K562 (cell line): Measurements from ENCODE around the gene KCTD15. TPM values are rescaled to one million over a fixed set of nuclear protein-coding genes. Genes with fewer than 3 reads are reported as not detected.

Source experiments
- CBX8 ChIP-seq: fragments of 200-600 bp; sonication (generic); IDR thresholded peaks from 2 replicates; pipeline ENCODE4 v1.6.1; 2012; ENCODE audit warnings: borderline replicate concordance, mixed run types, low read depth, mild to moderate bottlenecking, moderate library complexity, mixed read lengths, low read length, control low read depth, inconsistent platforms; ENCODE audit not compliant: poor library complexity, severe bottlenecking; ENCODE audit errors: extremely low read depth
- CEBPG ChIP-seq, 3 experiments: fragments of 200-800 bp in 1 of 3; sonication (Bioruptor generic) in 1 of 3; sonication (generic) in 1 of 3; formaldehyde crosslinking in 1 of 3; IDR thresholded peaks in 2 of 3; conservative IDR thresholded peaks in 1 of 3; 2 replicates each; pipeline versions ENCODE4 v1.6.1 to v1.8.0; 2016 to 2022; ENCODE audit warnings: missing compliant biosample characterization in 2 of 3, missing genetic modification characterization in 2 of 3, mild to moderate bottlenecking in 1 of 3, missing genetic modification reagents in 1 of 3
- CREB1 ChIP-seq, 2 experiments: sonication (generic) in 1 of 2; formaldehyde crosslinking in 1 of 2; IDR thresholded peaks; 2 replicates each; pipeline versions ENCODE4 v1.6.1 to v1.8.0; 2012 to 2022; ENCODE audit warnings: inconsistent platforms in 1 of 2, mild to moderate bottlenecking in 1 of 2, missing genetic modification reagents in 1 of 2, moderate library complexity in 1 of 2
- HIVEP1 ChIP-seq: fragments of 250-450 bp; sonication (Bioruptor Pico); IDR thresholded peaks from 2 replicates; pipeline ENCODE4 v1.4.0; 2020; ENCODE audit warnings: mild to moderate bottlenecking
- IRF1 ChIP-seq: sonication (generic); formaldehyde crosslinking; IDR thresholded peaks from 2 replicates; pipeline ENCODE4 v1.8.0; 2022; ENCODE audit warnings: missing genetic modification reagents, mild to moderate bottlenecking, borderline replicate concordance
- JUN ChIP-seq, 2 experiments: sonication (generic) in 1 of 2; formaldehyde crosslinking in 1 of 2; IDR thresholded peaks; 2 replicates each; pipeline versions ENCODE4 v1.6.1 to v1.8.0; 2012 to 2022; ENCODE audit warnings: borderline replicate concordance in 2 of 2, mild to moderate bottlenecking in 2 of 2, improper control_type of control experiment in 1 of 2, low read depth in 1 of 2, low read length in 1 of 2, missing genetic modification reagents in 1 of 2
- KDM2B ChIP-seq: fragments of 250-450 bp; sonication (Bioruptor Pico); IDR thresholded peaks from 2 replicates; pipeline ENCODE4 v1.8.0; 2021; ENCODE audit warnings: mild to moderate bottlenecking, moderate library complexity
- MAFG ChIP-seq: fragments of 450-650 bp; conservative IDR thresholded peaks from 2 replicates; pipeline ENCODE4 v1.6.1; 2016; ENCODE audit warnings: missing genetic modification characterization, missing compliant biosample characterization
- MTF1 ChIP-seq: fragments of 250-450 bp; sonication (Bioruptor Pico); IDR thresholded peaks from 2 replicates; pipeline ENCODE4 v1.9.0; 2021; ENCODE audit warnings: moderate library complexity, mild to moderate bottlenecking, inconsistent platforms, borderline replicate concordance
- NR2C1 ChIP-seq, 2 experiments: fragments of 450-650 bp; IDR thresholded peaks; 2 replicates each; pipeline ENCODE4 v1.6.1; 2017; ENCODE audit warnings: mild to moderate bottlenecking in 2 of 2, antibody characterized with exemption in 1 of 2, inconsistent platforms in 1 of 2, missing compliant biosample characterization in 1 of 2, missing genetic modification characterization in 1 of 2
- PPARD ChIP-seq: fragments of 250-450 bp; sonication (Bioruptor Pico); IDR thresholded peaks from 2 replicates; pipeline ENCODE4 v1.8.0; 2022; ENCODE audit warnings: inconsistent platforms, mild to moderate bottlenecking, moderate library complexity
- PYGO2 ChIP-seq: fragments of 450-650 bp; IDR thresholded peaks from 2 replicates; pipeline ENCODE4 v1.6.1; 2016; ENCODE audit warnings: mild to moderate bottlenecking, missing genetic modification characterization, moderate library complexity, missing compliant biosample characterization
- SMC3 ChIP-seq: conservative IDR thresholded peaks from 2 replicates; pipeline ENCODE4 v1.6.1; 2011; ENCODE audit warnings: low read depth, low read length, improper control_type of control experiment; ENCODE audit not compliant: insufficient read depth
- ZBTB34 ChIP-seq: fragments of 250-450 bp; sonication (Bioruptor Pico); IDR thresholded peaks from 2 replicates; pipeline ENCODE4 v1.8.0; 2021; ENCODE audit warnings: mild to moderate bottlenecking, moderate library complexity
- ZC3H4 ChIP-seq: sonication (generic); formaldehyde crosslinking; IDR thresholded peaks from 2 replicates; pipeline ENCODE4 v1.9.0; 2021; ENCODE audit warnings: missing genetic modification reagents, borderline replicate concordance
- ZNF134 ChIP-seq: fragments of 250-450 bp; sonication (Bioruptor Pico); conservative IDR thresholded peaks from 2 replicates; pipeline ENCODE4 v1.4.0; 2020
- ZNF311 ChIP-seq: fragments of 250-450 bp; sonication (Bioruptor Pico); IDR thresholded peaks from 2 replicates; pipeline ENCODE4 v1.4.0; 2020; ENCODE audit warnings: mild to moderate bottlenecking, moderate library complexity
- ZNF583 ChIP-seq: fragments of 250-450 bp; sonication (Bioruptor Pico); IDR thresholded peaks from 2 replicates; pipeline ENCODE4 v1.4.0; 2020
- ZNF644 ChIP-seq: fragments of 200-800 bp; sonication (Bioruptor generic); IDR thresholded peaks from 2 replicates; pipeline ENCODE4 v1.6.1; 2016; ENCODE audit warnings: low read depth, missing genetic modification characterization, missing compliant biosample characterization
- ZNF668 ChIP-seq: fragments of 250-450 bp; sonication (Bioruptor Pico); IDR thresholded peaks from 2 replicates; pipeline ENCODE4 v1.8.0; 2022; ENCODE audit warnings: mild to moderate bottlenecking, inconsistent platforms
- ZNF830 ChIP-seq: fragments of 250-450 bp; sonication (Bioruptor Pico); IDR thresholded peaks from 2 replicates; pipeline ENCODE4 v1.5.0; 2021; ENCODE audit warnings: mild to moderate bottlenecking
- ZZZ3 ChIP-seq: fragments of 450-650 bp; IDR thresholded peaks from 2 replicates; pipeline ENCODE4 v1.6.1; 2016; ENCODE audit warnings: antibody characterized with exemption, mild to moderate bottlenecking, moderate library complexity
- polyA plus RNA-seq, 8 experiments: library from polyadenylated mRNA; depleted of rRNA in 4 of 8; stranded (reverse) in 5 of 8; unstranded in 3 of 8; fragments of >200 nt; fragmentation: Nextera tagmentation in 2 of 8; fragmentation: Illumina TruSeq in 1 of 8; extraction: Ambion mirVana in 2 of 8; extraction: Trizol in 1 of 8; gene quantifications; 2 replicates each; pipeline versions ENCODE4 v1.2.1 to v1.2.3, GENCODE V29; 2011 to 2014; ENCODE audit warnings: inconsistent platforms in 1 of 8, missing spikeins in 1 of 8
- total RNA-seq, 7 experiments: library from RNA; depleted of rRNA in 6 of 7; stranded (reverse); fragments of >200 nt in 6 of 7; fragmentation: Illumina TruSeq in 2 of 7; extraction: Trizol in 2 of 7; gene quantifications; 2 replicates each; pipeline versions ENCODE4 v1.2.1 to v1.2.3, GENCODE V29; 2011 to 2021; ENCODE audit warnings: low replicate concordance in 1 of 7
- TF ChIP-seq, protein P1 (sequence below): fragments of 450-650 bp; IDR thresholded peaks from 2 replicates; pipeline ENCODE4 v1.6.1; 2016

KCTD15 gene
- total and polyA plus RNA-seq, 9 of the 15 experiments (the other 6 are each of a cell fraction or from before 2014, with no cell fraction given): 1.7 to 49.0 (median 11.8) TPM

DNA sequence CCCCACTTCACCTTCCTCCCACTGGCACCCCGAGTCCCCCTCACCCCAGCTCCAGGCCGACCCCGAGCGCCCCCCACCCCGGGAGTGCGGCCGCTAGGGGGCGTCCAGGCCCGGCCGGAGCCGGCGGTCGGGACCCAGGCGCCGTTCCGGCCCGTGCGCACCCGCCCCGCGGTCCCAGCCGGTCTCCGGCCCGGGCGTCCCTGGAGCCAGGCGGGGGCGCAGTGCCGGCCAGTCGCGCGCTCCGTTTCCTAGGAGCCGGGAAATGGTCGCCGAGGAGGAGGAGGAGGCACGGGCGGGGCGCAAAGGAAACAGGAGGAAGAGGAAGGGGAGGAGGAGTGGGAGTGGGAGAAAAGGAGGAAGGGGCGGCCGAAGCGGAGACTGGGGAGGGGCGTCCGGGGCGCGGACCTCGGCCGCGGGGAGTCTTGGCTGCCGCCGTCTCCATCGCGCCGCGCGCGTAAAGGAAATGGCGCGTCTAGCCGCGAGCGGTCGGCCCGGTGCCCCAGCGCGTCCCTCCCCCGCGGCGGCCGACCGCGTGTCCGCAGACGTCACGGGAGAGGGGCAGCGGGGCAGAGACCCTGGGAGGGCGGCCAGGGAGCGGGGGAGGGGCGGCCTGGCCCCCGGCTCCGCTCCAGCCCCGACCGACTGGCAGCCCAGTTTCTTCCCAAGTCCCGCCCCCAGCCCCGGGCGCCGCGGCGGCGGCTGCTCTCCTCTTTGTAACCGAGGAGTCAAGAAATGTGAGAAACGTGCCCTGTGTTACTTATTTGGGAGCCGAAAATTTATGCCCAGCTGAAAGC lies 1.1 kb upstream of the KCTD15 start (continued):
- TF ChIP-seq, protein P1, sequence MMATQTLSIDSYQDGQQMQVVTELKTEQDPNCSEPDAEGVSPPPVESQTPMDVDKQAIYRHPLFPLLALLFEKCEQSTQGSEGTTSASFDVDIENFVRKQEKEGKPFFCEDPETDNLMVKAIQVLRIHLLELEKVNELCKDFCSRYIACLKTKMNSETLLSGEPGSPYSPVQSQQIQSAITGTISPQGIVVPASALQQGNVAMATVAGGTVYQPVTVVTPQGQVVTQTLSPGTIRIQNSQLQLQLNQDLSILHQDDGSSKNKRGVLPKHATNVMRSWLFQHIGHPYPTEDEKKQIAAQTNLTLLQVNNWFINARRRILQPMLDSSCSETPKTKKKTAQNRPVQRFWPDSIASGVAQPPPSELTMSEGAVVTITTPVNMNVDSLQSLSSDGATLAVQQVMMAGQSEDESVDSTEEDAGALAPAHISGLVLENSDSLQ: no peak
- TF ChIP-seq ZZZ3: no peak
- no peak for TF ChIP-seq ZNF311 (CRISPR knock-in tag)
- no peak for TF ChIP-seq PYGO2 (tag)
- TF ChIP-seq PPARD: no peak
- no peak for TF ChIP-seq JUN (IDR thresholded peaks at IDR 0.05; ENCODE audit: borderline replicate concordance, low read depth, low read length)
- no peak for TF ChIP-seq JUN (CRISPR knock-in tag; IDR thresholded peaks at IDR 0.05; ENCODE audit: borderline replicate concordance)
- TF ChIP-seq ZBTB34: no peak
- no peak for TF ChIP-seq ZC3H4 (CRISPR knock-in tag)
- TF ChIP-seq ZNF644 (tag): no peak
- no peak for TF ChIP-seq CBX8
- TF ChIP-seq IRF1 (CRISPR knock-in tag): no peak
- TF ChIP-seq SMC3: 0 out of 2 replicates have a peak, but pooled peaks have one; percentile 28
- TF ChIP-seq MAFG (tag): no peak
- 0 out of 2 replicates have a peak, but pooled peaks have one; percentile 8 for TF ChIP-seq CEBPG (CRISPR knock-in tag; IDR thresholded peaks at IDR 0.05)
- TF ChIP-seq CEBPG (tag; conservative IDR thresholded peaks at IDR 0.05 in 1 of 2, IDR thresholded peaks at IDR 0.05 in 1 of 2): 0 out of 4 replicates have a peak, but pooled peaks of 1 of the 2 experiments have one; percentile 52
- no peak; the same call in 1 of the 2 replicates for TF ChIP-seq KDM2B (CRISPR knock-in tag)
- no peak for TF ChIP-seq HIVEP1 (CRISPR knock-in tag)
- TF ChIP-seq ZNF668: no peak
- TF ChIP-seq NR2C1 (IDR thresholded peaks at IDR 0.05): no peak
- no peak for TF ChIP-seq NR2C1 (tag; IDR thresholded peaks at IDR 0.05)
- no peak for TF ChIP-seq ZNF583 (CRISPR knock-in tag)
- TF ChIP-seq ZNF134: no peak
- TF ChIP-seq CREB1 (IDR thresholded peaks at IDR 0.05): no peak
- TF ChIP-seq CREB1 (CRISPR knock-in tag; IDR thresholded peaks at IDR 0.05): 0 out of 2 replicates have a peak, but pooled peaks have one; percentile 43
- TF ChIP-seq MTF1 (CRISPR knock-in tag): no peak
- no peak for TF ChIP-seq ZNF830 (CRISPR knock-in tag)
